Measurements from ENCODE around the gene MINK1. TPM values are rescaled to one million over a fixed set of nuclear protein-coding genes. Genes with fewer than 3 reads are reported as not detected.
"Not testable (repeated sequence)": the region's sequence is repeated elsewhere in the genome, so short reads cannot be mapped to it uniquely, and the experiment has no call there.

Gene MINK1
- total RNA-seq, 2 donors from 2014 or later = 72.4 to 98.2 TPM

DNA sequence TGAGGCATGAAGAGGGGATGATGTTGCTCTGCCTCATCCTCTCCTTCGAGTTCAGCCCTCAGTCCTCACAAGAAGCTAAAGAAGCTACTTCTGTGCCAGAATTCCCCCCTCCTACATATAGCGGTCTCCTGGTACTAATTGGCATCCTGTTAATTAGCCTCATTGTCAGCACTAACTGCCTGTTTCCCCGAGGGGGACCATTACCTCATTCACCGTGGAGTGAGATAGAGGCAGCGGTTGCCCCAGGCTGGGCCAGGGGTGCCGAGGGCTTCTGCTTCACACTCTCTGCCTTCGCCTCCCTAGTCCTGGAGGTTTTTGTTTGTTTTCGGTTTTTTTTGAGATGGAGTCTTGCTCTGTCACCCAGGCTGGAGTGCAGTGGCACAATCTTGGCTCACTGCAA lies 5.7 kb upstream of the MINK1 start:
- Mint-ChIP-seq H3K27me3 (peaks cover 0 to 6% of the 10 kb centered on the region in 2 donors), H3K4me3 (no peak overlapping the region), H3K27ac (no peak overlapping the region), H3K36me3 (no peaks in the 10 kb centered on the region), H3K4me1 (ENCODE audit: low read depth in 2 of 2) (no peaks in the 10 kb centered on the region), H3K9me3 (no peaks in the 10 kb centered on the region)
- DNase-seq (ENCODE audit: low spot score) (peak; percentile 53), ATAC-seq (peak in 1 of 2 donors; percentile 49)

GRCh38 chr17:4832829-4833177 lies 337 bp upstream of the MINK1 start:
- not testable (repeated sequence) for H3K27me3 Mint-ChIP-seq; H3K36me3 Mint-ChIP-seq; DNase-seq (ENCODE audit: low spot score); H3K9me3 Mint-ChIP-seq
- ATAC-seq = peak; percentile 41 to 54
- Mint-ChIP-seq H3K27ac (peak overlapping the region; percentile 76 to 82), H3K4me3 (peak overlapping the region; percentile 90), H3K4me1 (ENCODE audit: low read depth in 2 of 2) (peaks cover 26 to 31% of the 10 kb centered on the region in 2 donors)

- H3K27me3 Mint-ChIP-seq = no peaks in the 10 kb centered on the region
- H3K36me3 Mint-ChIP-seq = peaks cover under 1% of the 10 kb centered on the region
- H3K4me3 Mint-ChIP-seq = peak overlapping the region; percentile 95
- DNase-seq (ENCODE audit: low spot score) = no peak
- no peak for ATAC-seq
- peak overlapping the region; percentile 72 to 88 for H3K27ac Mint-ChIP-seq
- no peaks in the 10 kb centered on the region for H3K9me3 Mint-ChIP-seq
- H3K4me1 Mint-ChIP-seq (ENCODE audit: low read depth in 2 of 2) = peaks cover 31 to 36% of the 10 kb centered on the region in 2 donors
Measured at GRCh38 chr17:4833941-4834680, 971 bp downstream of the MINK1 start.

GRCh38 chr17:4834681-4835020 lies 1.5 kb downstream of the MINK1 start:
- Mint-ChIP-seq H3K36me3 (peaks cover 4% of the 10 kb centered on the region), H3K27me3 (no peaks in the 10 kb centered on the region), H3K4me3 (peak overlapping the region; percentile 95), H3K9me3 (no peaks in the 10 kb centered on the region), H3K27ac (peak overlapping the region; percentile 72 to 88), H3K4me1 (ENCODE audit: low read depth in 2 of 2) (peaks cover 36 to 42% of the 10 kb centered on the region in 2 donors)
- DNase-seq (ENCODE audit: low spot score) = no peak
- ATAC-seq = no peak

DNA sequence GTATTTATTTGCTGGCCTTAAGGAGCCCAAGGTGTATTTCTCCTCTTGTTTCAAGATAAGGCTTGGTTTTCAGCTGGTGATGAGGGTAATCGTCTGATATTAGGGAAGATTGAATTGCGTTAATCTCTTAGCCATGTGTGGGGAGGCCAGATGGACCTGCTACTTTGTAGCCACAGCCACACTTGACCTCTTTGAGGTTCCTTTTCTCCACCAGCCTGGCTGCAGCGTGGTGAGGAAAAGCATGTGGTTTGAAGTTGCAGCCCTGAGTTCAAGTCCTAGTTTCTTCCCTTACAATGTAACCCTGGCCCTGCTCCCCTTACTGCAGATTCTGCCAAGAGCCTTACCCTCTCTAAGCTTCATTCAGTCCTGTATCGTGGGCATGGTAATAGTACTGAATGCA lies 3.1 kb downstream of the MINK1 start:
- Mint-ChIP-seq H3K9me3 (no peaks in the 10 kb centered on the region), H3K27ac (no peak overlapping the region), H3K27me3 (no peaks in the 10 kb centered on the region), H3K4me1 (ENCODE audit: low read depth in 2 of 2) (peaks cover 51 to 57% of the 10 kb centered on the region in 2 donors), H3K4me3 (peak overlapping the region; percentile 33), H3K36me3 (peaks cover 4% of the 10 kb centered on the region)
- no peak for ATAC-seq
- DNase-seq (ENCODE audit: low spot score) = no peak

DNA sequence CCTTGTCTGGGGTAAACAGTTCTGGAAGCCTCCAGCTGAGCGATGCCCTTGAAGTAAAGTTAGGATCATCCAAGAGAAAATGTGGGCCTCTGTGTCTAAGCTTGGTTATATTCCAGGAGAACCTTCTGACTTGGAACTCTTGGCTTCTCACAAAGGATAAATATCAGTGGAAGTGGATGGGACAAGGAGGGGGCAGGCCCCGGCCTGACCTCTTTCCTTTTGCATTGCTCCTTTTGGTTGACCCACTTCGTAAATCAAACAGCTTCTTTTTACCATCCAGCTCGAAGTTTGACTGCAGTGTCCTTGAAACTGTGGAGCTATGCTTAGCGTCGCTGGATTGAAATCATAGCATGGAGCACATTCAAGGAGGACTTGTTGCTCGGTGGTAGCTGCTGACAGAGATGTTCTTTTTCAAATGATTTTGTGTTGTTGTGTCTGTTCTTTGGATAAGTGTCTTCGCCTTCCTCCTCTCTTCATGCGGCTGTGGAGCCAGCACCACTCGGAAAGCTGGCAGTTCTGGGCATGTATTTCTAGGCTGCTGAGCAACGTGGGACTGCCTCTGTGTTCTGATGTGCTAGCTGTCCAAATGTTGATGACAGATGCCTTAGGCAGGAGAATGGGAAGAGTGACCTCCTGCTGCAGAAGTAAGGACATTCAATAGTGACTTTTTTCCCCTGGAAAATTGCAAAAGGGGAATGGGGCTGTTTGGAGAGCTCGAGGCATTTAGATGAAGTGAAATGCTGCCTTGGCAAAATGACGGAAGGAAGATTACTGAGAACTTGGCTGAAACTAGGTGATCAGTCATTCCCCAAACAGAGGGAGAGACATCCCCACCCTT lies 4.5 kb downstream of the MINK1 start:
- no peak for DNase-seq (ENCODE audit: low spot score)
- peaks cover 53 to 61% of the 10 kb centered on the region in 2 donors for H3K4me1 Mint-ChIP-seq (ENCODE audit: low read depth in 2 of 2)
- H3K4me3 Mint-ChIP-seq = no peak overlapping the region
- H3K27me3 Mint-ChIP-seq = no peaks in the 10 kb centered on the region
- no peak for ATAC-seq
- H3K36me3 Mint-ChIP-seq = peaks cover 4% of the 10 kb centered on the region
- no peaks in the 10 kb centered on the region for H3K9me3 Mint-ChIP-seq
- H3K27ac Mint-ChIP-seq = no peak overlapping the region

GRCh38 chr17:4838309-4838785 lies 5.2 kb downstream of the MINK1 start:
- peaks cover 56 to 64% of the 10 kb centered on the region in 2 donors for H3K4me1 Mint-ChIP-seq (ENCODE audit: low read depth in 2 of 2)
- no peaks in the 10 kb centered on the region for H3K9me3 Mint-ChIP-seq

DNA sequence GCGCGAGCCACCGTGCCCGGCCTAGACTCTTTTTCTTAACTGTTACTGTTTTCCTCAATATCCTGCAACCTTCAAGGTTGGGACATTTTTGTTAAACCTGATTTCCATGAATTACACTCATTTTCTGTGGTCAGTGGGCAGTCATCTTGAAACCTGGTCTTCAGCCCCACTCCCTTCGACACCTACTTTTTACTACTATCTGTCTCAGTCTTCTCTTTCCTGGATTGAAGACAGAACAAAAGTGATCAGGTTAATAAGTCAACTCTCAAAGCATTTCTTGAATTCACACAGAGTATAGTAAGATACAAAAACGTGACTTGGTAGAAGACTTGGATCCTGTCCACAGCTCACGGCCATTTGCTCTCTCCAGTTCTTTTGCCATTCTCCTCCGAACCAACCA lies 6.1 kb downstream of the MINK1 start:
- ATAC-seq = peak in 1 of 2 donors; percentile 56
- peak overlapping the region; percentile 10 to 12 for H3K27ac Mint-ChIP-seq
- H3K4me3 Mint-ChIP-seq = peak overlapping the region; percentile 35

More at GRCh38 chr17:4838309-4838785, 5.2 kb downstream of the MINK1 start:
- no peak overlapping the region for H3K4me3 Mint-ChIP-seq
- peaks cover 4% of the 10 kb centered on the region for H3K36me3 Mint-ChIP-seq
- no peaks in the 10 kb centered on the region for H3K27me3 Mint-ChIP-seq
- H3K27ac Mint-ChIP-seq = no peak overlapping the region
- ATAC-seq = no peak
- DNase-seq (ENCODE audit: low spot score) = no peak

DNA sequence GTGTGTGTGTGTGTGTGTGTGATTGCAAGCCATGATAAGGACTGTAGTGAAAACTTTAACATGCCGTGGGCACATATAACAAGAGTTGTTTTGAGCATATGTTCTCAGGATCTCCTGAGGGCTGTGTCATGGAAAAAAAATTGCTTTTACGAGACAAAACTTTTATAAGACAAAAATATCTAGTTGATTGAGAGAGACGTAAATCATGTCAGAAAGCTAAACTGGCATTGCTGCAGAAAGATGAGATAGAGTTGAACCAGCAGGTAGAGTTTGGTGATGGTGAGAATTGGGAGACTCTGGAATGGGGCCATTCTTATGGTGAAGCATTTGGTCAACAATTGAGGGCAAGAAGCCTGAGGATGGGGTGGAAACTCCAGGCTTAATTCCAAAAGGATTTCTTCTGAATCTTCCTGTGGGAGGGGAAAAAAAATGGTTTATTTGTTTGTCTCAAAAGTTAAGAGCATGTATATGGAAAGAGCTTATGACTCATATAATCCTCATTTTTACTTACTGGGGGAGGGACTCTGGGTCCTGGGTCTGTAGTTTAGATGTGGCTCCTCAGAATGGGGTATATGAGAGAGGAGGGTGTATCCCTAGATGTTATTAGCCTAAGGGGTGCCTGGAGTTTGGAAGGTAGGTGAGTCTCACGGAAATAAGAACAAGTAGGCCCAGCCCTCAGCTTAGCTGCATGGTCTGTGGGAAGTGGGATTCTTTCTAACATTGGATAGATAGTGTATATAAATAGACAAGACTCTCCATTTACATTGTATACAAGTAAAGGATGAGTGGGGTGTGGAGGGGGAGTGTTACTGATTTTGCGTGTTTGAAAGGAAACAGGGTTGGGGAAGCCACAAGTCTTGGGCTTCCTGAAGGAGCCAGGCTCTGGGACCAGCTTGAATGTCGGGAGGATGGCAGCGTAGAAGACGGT lies 7.1 kb downstream of the MINK1 start:
- no peak for DNase-seq (ENCODE audit: low spot score)
- no peak for ATAC-seq
- H3K27me3 Mint-ChIP-seq = no peaks in the 10 kb centered on the region
- peak overlapping the region; percentile 12 to 81 for H3K27ac Mint-ChIP-seq
- H3K9me3 Mint-ChIP-seq = no peaks in the 10 kb centered on the region
- H3K4me1 Mint-ChIP-seq (ENCODE audit: low read depth in 2 of 2) = peaks cover 47 to 48% of the 10 kb centered on the region in 2 donors
- H3K36me3 Mint-ChIP-seq = peaks cover 4% of the 10 kb centered on the region
- H3K4me3 Mint-ChIP-seq = peak overlapping the region; percentile 25

More for the DNA sequence above, 6.1 kb downstream of the MINK1 start:
- Mint-ChIP-seq H3K4me1 (ENCODE audit: low read depth in 2 of 2) (peaks cover 51 to 57% of the 10 kb centered on the region in 2 donors), H3K9me3 (no peaks in the 10 kb centered on the region), H3K36me3 (peaks cover 4% of the 10 kb centered on the region), H3K27me3 (no peaks in the 10 kb centered on the region)
- DNase-seq (ENCODE audit: low spot score) = no peak

- peak overlapping the region; percentile 25 for H3K4me3 Mint-ChIP-seq
- no peaks in the 10 kb centered on the region for H3K27me3 Mint-ChIP-seq
- DNase-seq (ENCODE audit: low spot score) = peak; percentile 35
- H3K36me3 Mint-ChIP-seq = peaks cover 4% of the 10 kb centered on the region
- H3K4me1 Mint-ChIP-seq (ENCODE audit: low read depth in 2 of 2) = peaks cover 46 to 50% of the 10 kb centered on the region in 2 donors
- ATAC-seq = peak; percentile 48
- peak overlapping the region in 1 of 2 donors; percentile 81 for H3K27ac Mint-ChIP-seq
- no peaks in the 10 kb centered on the region for H3K9me3 Mint-ChIP-seq
Measured at GRCh38 chr17:4840893-4841242, 7.7 kb downstream of the MINK1 start.

DNA sequence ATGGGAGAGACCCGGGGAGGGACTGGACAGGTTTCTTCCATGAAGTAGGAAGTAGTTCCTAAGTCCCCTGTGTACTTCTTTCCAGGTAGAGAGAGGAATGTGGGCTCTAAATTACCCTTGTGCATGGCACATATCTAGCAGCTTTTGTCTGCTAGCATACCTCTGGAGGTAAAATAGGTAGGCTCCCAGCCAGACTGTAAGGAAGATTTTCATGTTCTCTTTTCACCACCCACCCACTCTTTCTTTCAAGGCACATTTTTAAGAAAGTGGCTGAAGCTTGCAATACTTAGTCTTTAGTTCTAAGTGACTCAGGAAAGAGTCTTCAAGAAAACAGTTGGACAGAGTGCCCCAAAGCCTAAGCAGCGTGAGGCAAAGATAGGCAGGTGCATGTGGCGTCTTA lies 9.2 kb downstream of the MINK1 start:
- Mint-ChIP-seq H3K4me3 (no peak overlapping the region), H3K27ac (peak overlapping the region in 1 of 2 donors; percentile 36), H3K27me3 (no peaks in the 10 kb centered on the region), H3K9me3 (no peaks in the 10 kb centered on the region), H3K36me3 (peaks cover 4% of the 10 kb centered on the region), H3K4me1 (ENCODE audit: low read depth in 2 of 2) (peaks cover 44 to 49% of the 10 kb centered on the region in 2 donors)
- DNase-seq (ENCODE audit: low spot score) (no peak), ATAC-seq (no peak)

GRCh38 chr17:4843321-4844000 lies 10.3 kb downstream of the MINK1 start:
- no peaks in the 10 kb centered on the region for H3K27me3 Mint-ChIP-seq
- DNase-seq (ENCODE audit: low spot score) (peak; percentile 12), ATAC-seq (no peak)
- H3K9me3 Mint-ChIP-seq = no peaks in the 10 kb centered on the region
- H3K4me1 Mint-ChIP-seq (ENCODE audit: low read depth in 2 of 2) = peaks cover 43 to 47% of the 10 kb centered on the region in 2 donors
- H3K27ac Mint-ChIP-seq = no peak overlapping the region
- H3K36me3 Mint-ChIP-seq = peaks cover 4% of the 10 kb centered on the region
- H3K4me3 Mint-ChIP-seq = no peak overlapping the region

DNA sequence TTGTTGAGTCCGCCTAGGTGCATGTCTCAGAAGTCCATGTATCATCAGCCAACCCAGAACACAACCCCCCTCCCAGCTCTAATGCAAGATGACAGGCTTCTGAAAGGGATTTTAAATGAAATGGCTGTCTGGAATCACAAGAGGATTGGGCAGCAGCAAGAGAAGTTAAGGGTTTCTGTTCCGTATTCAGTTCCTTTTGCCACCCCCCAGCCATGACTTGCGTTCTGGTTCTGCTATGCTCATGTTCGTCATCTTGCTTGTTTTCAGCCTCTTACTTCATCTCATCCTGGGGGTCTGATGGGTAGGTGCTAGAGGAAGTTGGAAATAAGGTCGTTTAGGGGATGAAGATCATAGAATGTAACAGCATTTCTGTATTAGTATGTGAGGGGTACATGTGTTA lies 12.0 kb downstream of the MINK1 start:
- H3K36me3 Mint-ChIP-seq = no peaks in the 10 kb centered on the region

More for the DNA sequence above, 12.0 kb downstream of the MINK1 start:
- no peaks in the 10 kb centered on the region for H3K9me3 Mint-ChIP-seq
- H3K4me3 Mint-ChIP-seq = no peak overlapping the region
- peaks cover 0 to 3% of the 10 kb centered on the region in 2 donors for H3K27me3 Mint-ChIP-seq
- DNase-seq (ENCODE audit: low spot score) (no peak), ATAC-seq (no peak)
- H3K27ac Mint-ChIP-seq = no peak overlapping the region
- peaks cover 35 to 40% of the 10 kb centered on the region in 2 donors for H3K4me1 Mint-ChIP-seq (ENCODE audit: low read depth in 2 of 2)

Data from natural killer cell treated with Interleukin-12 subunit alpha and Interleukin-12 subunit beta and Interleukin-15 and Interleukin-18, amount 100 ng/mL, for 72 hours (primary cell).